Measurements from ENCODE around the gene PTCH2.
"Not testable (repeated sequence)": the region's sequence is repeated elsewhere in the genome, so short reads cannot be mapped to it uniquely, and the experiment has no call there.

Gene PTCH2

DNA sequence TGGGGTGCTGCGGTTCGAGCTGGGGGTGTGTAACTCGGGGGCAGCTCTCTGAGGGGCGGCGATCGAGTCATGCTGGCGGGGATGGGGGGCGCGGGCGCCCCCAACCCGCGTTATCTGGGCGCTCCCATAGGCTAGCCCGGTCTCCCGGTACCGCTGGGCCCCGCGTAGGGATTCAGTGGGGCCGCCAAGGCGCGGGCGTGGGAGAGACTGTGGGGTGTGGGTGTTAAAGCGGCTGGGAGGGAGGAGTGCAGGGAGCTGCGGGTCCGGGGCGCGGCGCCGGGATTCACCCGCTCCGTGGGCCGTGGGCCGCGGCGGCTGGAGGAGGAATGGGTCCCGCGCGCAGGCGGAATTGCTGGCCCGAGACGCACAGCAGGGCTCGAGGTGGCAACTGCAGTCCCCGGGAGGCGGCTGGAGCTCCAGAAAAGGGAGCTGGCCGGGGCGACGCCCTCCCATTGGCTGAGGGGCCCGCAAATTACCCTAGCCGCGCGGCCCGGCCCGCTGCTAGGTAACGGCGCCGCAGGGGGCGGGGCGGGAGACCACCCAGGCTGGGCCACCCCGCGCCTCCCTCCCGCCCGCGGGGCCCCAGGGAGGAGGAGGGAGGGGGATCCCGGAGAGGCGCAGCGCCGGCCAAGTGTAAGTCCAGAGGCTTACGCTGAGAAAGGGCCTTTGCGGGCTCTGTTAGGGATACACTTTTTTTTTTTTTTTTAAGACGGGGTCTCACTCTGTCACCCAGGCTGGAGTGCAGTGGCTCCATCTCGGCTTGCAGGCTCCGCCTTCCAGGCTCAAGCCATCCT is at the start of gene PTCH2:
TSS of gene PTCH2 (minus strand) at position 392 of the 794 bp plus-strand sequence. CDS start at position 71, 321 bp downstream.
- no peak for DNase-seq

DNA sequence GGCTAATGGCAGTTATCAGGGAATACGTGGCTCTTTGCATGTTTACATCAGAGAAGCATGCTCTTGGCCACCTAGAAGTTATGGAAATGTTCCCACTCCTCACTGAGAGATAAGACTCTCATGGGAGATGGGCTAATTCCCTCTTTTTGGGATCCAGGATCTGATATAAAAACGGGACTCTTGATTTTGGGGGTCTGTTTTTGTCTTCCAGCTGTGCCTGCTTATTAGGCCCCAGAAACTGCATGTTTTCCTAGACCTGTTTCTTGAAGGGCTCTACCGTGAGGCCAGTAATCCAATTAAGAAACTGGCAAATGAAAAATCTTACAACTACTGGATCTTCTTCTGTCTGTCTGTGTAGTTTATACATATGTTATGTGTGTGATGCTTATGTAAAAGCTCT is 47.0 kb upstream of the PTCH2 start:
- DNase-seq: no peak

GRCh38 chr1:44885406-44885805 is 42.4 kb upstream of the PTCH2 start:
- no peak for DNase-seq

- no peak for DNase-seq
Observed at GRCh38 chr1:44884746-44885145, 41.7 kb upstream of the PTCH2 start.

- no peak for DNase-seq
Observed at GRCh38 chr1:44881011-44881632, 38.1 kb upstream of the PTCH2 start.

DNA sequence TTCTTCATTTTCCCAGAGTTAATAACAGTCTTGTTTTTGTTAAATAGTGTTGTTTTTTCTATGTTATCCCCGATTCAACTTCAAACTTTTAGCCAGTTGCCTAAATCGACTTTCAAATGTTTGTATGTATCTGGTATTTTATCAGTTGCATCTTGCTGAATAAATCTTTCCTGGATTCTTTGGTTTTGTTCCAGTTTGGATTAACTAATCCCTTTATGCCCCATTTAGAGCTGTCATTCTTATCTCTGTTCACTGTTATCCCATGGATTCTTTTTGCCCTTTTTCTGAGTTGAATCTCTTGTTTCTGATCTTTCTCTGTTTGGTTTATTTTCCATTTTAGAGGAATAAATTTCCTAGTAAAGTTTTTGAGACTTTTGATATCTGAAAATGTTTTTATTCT is 31.1 kb upstream of the PTCH2 start:
- DNase-seq: no peak

GRCh38 chr1:44870096-44870495 is 27.0 kb upstream of the PTCH2 start:
- DNase-seq: no peak

DNA sequence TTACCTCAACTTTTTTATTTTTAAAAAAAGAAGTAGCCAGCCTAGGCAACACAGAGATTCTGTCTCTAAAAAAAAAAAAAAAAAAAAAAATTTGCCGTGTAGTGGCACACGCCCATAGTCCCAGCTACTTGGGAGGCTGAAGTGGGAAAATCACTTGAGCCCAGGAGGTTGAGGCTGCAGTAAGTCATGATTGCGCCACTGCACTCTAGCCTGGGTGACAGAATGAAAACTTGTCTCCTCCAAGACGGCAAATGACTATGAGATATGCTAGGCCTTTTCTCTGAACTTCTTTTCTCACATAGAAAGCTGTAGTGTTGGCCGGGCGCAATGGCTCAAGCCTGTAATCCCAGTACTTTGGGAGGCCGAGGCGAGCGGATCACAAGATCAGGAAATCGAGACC is 24.7 kb upstream of the PTCH2 start:
- DNase-seq: no peak

GRCh38 chr1:44862829-44863401 is 19.9 kb upstream of the PTCH2 start:
- no peak for DNase-seq

DNA sequence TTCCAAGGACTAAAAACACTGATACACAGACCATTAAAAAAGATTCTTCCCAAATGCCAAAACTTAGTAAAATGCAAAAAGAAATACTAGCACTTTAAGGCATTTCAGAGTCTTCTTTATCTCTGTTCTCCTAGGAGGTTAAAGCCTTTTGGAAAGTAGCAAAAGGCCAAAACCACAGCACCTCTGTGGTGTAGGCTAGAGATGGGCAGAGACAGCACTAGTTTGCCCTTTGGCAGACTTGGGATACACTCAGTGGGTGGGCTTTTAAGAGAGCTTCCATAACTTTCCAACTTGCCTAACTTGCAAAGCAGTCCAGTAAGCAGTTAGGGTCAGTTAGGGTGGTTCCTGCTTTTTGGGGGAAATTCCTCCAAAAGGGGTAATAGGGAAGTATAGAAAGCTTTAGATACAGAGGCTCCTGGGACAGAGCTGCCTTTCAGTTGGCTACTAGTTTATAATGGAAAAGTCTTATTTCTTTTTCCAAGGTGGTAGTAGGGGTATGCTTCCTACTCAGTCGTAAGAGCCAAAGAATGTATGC is 17.9 kb upstream of the PTCH2 start:
- DNase-seq: no peak

GRCh38 chr1:44860331-44860730 is 17.3 kb upstream of the PTCH2 start:
- no peak for DNase-seq

- no peak for DNase-seq
Observed at GRCh38 chr1:44857446-44857845, 14.4 kb upstream of the PTCH2 start.

DNA sequence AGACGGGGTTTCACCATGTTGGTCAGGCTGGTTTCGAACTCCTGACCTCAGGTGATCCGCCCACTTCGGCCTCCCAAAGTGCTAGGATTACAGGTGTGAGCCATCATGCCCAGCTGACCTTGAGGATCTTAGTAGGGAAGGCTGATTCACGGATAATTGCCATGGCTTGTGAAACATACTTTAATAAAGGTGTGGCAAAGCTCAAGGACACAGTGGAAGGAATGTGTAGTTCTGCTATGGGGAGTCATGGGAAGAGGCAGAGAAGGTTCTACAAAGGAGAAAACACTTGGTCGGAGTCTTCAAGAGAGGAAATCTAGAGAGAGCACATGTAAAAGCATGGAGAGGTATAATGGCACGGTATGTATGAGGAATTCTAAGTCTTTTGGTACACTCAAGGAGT is 12.7 kb upstream of the PTCH2 start:
- no peak for DNase-seq

GRCh38 chr1:44854970-44855369 is 11.9 kb upstream of the PTCH2 start:
- no peak for DNase-seq

DNA sequence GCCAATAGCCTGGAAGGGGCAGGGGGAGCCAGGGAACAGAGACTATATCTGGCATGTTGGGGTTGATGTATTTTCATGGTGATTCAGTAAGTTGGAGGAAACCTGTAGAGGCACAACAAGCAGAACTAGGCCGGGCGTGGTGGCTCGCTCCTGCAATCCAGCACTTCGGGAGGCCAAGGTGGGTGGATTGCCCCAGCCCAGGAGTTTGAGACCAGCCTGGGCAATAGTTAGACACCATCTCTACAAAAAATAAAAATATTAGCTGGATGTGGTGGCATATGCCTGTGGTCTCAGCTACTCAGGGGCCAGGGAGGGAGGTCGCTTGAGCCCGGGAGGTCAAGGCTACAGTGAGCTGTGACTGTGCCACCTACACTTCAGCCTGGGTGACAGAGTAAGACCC is 10.1 kb upstream of the PTCH2 start:
- no peak for DNase-seq

DNA sequence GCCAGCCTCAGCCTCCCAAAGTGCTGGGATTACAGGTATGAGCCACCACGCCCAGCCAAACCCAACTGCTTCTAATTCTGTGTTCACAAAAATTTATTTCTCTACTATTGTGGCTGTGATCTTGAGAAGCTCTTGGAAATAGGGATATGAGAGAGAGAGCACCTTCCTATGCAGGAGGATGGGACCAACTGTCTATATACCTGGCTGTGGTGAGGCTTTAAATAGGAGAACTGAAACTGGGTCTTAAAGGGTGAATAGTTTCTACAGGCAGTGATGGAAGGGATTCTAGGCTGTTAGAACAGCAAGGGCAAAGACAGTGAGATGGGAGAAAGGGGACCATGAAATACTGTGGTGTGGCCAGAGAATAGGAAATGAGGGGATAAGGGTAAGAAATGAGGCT is 8.3 kb upstream of the PTCH2 start:
- no peak for DNase-seq

DNA sequence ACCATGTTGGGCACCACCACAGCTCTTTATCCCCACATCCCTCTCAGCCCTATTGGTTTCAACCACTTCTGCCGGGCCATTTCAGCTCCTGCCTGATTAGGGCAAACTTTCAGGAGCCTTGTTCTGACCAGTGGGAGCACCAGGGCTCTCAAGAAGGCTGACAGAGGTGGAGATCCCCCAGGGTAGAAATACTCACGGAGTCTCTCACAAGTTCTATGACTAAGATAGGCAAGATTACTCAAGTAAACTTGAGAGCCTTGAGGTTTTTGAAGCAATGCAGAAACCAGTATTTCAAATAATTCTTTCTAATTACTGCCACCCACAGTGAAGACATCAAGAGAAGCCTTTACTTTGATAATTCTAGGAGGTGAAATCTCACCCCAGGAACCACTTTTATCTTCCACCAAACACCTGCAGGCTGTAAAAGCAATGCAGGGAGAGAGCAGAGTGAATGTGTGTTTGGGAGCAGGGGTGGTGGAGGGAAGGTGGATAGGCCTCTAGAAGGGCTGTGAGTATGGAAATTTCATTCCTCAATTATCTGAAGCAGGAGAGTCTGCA is 6.6 kb upstream of the PTCH2 start:
- no peak for DNase-seq

- DNase-seq: no peak
Observed at GRCh38 chr1:44848456-44849181, 5.6 kb upstream of the PTCH2 start.

DNA sequence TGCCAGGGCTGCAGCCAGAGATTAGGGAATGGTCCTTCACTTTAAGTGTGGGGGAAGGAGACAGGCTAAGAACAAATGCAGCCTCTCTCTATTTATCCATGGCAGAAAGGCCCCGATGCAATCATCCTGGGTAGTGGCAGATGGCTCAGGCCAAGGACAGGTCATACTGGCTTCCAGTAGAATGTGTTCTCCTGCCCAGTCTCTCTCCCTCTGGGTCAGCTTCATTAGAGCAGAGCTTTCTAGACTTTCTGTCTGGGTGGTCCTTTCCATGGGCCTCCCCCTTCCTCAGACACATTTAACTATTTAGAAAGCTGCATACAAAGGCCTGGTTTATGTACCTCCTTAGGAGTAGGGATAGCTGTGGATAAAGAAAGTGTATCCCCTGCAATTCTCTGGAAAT is 4.8 kb upstream of the PTCH2 start:
- no peak for DNase-seq

GRCh38 chr1:44846985-44847384 is 3.9 kb upstream of the PTCH2 start:
- no peak for DNase-seq

DNA sequence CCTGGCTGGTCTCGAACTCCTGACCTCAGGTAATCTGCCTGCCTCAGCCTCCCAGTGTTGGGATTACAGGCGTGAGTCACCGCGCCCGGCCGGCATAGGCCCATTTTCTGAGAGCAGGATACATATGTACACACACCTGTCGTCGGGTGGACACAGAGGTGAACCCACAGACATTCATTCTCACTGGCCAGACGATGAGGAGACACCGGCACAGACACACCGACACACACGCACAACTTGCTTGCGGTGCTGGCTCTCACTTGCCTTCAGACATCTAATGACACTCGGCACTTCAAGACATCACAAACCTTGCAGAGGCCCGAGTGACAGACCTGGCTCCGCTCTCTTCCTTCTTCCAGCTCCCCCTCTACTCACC is 579 bp downstream of the PTCH2 start:
- no peak for DNase-seq

DNA sequence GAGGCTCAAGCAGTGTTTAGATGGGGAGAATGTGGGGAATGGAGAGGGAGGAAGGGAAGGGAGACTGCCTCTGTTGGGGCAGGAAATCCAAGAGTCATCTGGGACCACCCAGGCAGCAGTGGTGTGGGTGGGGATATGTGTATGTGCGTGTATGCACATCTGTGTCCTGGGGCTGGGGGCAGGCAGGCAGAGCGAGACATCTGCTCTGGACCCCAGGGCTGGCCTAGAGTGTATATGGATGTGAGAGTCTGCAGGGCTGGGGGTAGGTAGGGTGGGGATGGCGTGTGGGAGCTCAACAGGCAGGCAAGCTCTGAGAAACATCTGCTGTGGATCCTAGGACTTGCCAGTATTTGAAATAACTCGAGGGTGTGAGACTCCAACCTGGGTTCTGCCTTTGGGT is 3.5 kb downstream of the PTCH2 start:
- no peak for DNase-seq

DNA sequence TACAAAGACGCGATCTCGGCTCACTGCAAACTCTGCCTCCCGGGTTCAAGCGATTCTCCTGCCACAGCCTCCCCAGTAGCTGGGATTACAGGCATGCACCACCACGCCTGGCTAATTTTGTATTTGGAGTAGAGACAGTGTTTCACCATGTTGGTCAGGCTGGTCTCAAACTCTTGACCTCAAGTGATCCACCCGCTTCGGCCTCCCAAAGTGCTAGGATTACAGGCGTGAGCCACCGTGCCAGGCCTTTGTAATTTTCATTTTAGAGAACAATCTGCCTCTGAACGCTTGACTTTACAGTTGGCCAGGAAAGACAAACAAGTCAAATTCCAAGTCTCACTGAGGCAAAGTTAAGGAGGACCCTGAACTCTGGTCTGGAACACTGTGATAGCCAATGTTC is 4.8 kb downstream of the PTCH2 start:
- DNase-seq: not testable (repeated sequence)

All from activated T-cell treated with anti-CD3 and anti-CD28 coated beads for 4 hours (primary cell).